ENCODE data around the gene GREM2.

Gene GREM2

GRCh38 chr1:240455228-240455821 lies 156.6 kb downstream of the GREM2 start:
- DNase-seq (ENCODE audit: low spot score), result no peak

GRCh38 chr1:240445369-240445768 lies 166.6 kb downstream of the GREM2 start:
- no peak for DNase-seq (ENCODE audit: low spot score)

GRCh38 chr1:240441669-240442068 lies 170.3 kb downstream of the GREM2 start:
- no peak for DNase-seq (ENCODE audit: low spot score)
